Measurements from ENCODE around the gene RAB12.
"Not testable (repeated sequence)": the region's sequence is repeated elsewhere in the genome, so short reads cannot be mapped to it uniquely, and the experiment has no call there.

Gene RAB12

DNA sequence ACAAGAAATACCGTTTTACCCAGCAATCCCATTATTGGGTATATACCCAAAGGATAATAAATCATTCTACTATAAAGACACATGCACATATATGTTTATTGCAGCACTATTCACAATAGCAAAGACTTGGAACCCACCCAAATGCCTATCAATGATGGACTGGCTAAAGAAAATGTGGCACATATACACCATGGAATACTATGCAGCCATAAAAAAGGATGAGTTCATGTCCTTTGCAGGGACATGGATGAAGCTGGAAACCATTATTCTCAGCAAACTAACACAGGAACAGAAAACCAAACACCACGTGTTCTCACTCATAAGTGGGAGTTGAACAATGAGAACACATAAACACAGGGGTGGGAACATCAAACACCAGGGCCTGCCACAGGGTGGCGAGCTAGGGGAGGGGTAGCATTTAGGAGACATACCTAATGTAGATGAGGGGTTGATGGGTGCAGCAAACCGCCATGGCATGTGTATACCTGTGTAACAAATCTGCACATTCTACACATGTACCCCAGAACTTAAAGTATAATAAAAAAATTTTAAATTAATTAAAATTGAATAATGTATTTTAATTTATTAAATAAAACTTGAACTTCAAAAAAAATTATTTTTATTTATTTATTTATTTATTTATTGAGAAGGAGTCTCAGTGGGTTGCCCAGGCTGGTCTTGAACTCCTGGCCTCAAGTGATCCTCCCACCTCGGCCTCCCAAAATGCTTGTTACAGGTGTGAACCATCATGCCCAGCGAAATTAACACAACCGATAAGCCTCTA is 42.4 kb downstream of the RAB12 start:
- DNase-seq, result not testable (repeated sequence)

DNA sequence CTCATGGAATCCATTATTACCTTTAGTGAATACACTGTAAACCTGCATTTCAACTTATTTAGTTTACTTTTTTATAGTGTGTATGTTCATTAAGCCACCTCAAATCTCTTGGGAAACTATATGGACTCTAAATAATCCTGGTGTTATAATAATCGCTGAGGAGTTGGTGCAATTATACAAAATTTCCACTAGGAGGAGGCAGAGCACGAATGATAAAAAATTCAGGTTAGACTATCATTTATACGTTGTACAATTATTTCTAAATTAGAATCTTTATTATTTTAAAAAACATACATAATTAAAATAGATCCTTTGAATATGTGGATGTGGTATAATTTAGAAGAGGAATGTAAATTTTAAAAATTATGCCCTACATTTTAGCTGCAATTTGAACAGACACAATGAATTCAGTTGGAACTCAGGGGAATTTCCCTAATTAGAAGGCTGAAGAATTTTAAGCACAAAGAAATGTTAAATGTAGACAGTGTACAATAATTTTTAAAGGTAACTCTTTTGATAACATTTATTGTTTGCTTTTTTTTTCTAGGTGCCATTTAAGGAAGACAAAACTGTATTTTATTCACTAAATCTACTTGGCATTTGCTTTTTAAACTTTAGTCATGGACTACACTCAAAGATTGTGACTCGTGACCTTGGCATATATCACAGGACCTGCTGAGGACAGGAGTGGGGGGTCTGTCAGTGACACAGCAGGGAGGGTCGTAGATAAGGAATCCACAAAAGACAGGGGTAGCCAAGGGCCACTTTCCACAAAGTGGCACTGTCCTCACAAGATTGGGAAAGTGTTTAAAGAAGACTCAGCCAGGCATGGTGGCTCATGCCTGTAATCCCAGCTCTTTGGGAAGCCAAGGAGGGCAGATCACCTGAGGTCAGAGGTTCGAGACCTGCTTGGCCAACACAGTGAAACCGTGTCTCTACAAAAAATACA is 45.5 kb downstream of the RAB12 start:
- no peak for DNase-seq

GRCh38 chr18:8656232-8656631 is 47.0 kb downstream of the RAB12 start:
- DNase-seq, result no peak

GRCh38 chr18:8657050-8657820 is 48.0 kb downstream of the RAB12 start:
- DNase-seq, result no peak

DNA sequence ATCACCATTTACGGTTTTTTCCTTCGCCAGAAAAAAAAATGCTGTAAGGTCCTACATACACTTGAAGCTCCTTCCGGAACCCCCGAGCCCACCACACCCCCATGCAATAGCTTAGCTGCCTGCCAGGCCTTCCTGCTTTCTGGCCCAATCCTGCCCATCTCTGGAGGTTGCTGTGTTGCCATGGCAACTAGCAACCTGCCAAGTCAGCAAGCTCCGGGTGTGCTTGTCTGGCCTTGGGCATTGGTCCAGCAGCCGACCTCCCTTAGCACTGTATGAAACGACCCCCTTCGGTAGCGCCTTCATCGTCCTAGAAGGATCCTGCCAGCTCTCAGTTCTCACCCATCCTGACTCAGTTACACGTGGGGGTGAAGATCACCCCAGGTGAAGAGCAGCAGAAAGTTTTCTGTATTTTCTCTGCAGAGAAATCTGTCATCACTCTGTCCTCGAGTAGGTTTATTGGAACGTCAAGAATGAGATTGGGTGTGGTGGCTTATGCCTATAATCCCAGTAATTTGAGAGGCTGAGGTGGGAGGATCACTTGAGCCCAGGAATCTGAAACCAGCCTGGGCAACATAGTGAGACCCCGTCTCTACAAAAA is 48.7 kb downstream of the RAB12 start:
- no peak for DNase-seq

- DNase-seq, result no peak
Measured at GRCh38 chr18:8658858-8659485, 49.7 kb downstream of the RAB12 start.

- DNase-seq, result no peak
Measured at GRCh38 chr18:8659609-8660242, 50.5 kb downstream of the RAB12 start.

GRCh38 chr18:8660316-8660715 is 51.1 kb downstream of the RAB12 start:
- DNase-seq, result no peak

DNA sequence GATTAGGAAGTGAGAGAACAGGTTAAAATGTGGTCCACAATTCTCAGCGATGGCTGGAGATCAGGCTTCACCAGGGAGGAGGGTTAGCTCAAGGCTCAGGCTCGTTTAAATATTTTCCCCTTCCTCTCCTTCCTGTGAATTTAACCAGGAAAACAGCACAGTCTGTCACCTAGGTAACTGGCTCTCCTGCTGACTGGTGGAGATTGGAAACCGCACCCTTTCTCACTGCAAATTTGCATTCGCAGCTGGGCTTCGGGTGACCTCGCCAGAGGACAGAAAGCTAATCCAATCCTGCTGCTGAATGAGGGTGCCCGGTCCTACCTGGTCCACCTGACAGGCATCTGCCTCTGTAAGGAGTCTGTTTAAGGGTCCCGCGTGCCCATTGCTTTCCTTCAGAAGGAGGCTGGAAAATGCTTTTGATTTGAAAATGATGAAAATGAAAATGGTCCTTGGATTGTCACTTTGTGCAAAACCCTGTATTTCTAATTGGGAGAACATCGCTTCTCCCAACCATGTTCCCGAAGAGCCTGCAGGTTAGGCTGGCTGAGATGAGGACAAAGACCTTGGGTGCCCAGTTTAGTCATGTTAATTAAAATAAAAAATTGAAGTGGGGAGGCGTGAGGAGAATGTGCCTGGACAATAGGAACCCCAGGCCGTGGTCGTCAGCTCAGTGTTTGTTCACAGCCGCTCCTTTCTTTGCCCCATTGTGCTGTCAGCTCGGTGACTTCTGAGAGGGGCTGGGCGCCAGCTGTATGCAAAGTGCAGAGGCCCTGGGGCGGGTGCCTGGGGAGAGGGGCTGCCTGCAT is 52.7 kb downstream of the RAB12 start:
- no peak for DNase-seq

GRCh38 chr18:8662560-8663255 is 53.5 kb downstream of the RAB12 start:
- DNase-seq, result no peak

DNA sequence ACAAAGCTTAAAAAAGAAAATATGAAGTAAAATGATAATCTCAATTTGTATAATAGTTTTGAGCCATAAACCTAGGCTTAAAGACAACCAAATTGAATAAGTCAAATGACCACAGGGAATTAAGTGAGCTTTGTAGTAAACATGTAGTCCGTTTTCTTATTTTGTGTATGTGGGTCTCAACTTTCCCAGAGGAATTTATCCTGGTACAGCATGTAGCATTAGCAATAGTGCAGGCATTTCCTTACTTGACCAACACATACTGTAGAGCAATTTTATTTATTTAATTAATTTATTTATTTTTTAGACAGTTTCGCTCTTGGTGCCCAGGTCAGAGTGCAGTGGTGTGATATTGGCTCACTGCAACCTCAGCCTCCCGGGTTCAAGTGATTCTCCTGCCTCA is 58.6 kb downstream of the RAB12 start:
- DNase-seq, result no peak

- no peak for DNase-seq
Measured at GRCh38 chr18:8668381-8668780, 59.1 kb downstream of the RAB12 start.

DNA sequence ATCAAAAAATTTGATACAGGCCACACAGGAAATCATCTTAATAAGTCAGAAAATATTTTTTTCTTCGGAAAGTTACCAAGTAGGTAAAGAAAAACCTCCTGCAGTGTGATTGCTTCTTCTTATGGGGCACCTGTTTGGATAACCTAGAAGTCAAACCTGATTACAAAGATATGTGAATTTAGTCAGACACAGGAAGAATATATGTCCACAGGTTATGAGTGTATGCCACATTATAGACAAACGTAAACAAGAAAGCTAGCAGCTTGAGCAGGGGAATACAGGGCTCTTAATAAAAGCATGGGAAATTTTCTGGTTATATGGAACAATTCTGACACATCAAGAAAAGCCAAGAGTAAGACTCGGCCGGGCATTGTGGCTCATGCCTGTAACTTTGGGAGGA is 60.3 kb downstream of the RAB12 start:
- no peak for DNase-seq

DNA sequence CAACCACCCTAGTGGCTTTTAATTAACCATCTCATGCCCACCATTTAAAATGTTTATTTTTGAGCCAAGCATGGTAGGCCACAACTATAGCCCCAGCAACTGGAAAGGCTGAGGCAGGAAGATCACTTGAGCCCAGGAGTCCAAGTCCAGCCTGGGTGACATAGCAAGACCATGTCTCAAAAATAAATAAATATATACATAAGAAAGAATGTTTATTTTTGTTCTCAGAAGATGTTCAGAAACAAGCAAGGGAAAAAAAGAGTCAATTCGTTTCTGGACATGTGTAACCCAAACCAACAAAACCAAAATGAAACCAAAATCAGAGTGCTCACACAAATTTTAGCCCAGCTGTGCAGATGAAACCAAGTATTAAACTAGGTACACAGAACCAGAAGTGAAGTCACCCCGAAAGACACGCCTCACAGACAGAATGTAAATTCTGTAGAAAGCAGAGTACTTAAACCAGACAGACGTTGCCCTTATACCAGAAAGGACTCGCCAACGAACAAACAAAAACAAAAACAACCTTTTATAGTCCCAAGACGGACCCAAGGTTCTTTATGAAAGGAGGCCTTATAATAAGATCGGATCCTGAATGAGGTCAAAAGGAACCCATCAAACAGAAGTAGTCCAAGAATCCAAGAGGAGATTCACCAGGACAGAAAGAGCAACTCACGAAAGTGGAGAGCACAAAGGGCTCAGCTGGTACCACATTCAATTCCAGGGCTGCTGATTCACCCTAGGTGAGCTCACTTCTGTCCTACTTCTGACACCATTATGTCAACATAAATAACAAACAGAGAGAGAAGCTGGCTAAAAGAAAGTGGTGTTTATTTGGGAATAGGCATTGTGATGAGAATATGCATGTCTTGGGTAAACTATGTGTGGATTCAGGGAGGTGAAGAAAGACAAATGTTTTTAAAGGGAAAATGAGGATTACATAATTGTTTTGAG is 64.3 kb downstream of the RAB12 start:
- no peak for DNase-seq

DNA sequence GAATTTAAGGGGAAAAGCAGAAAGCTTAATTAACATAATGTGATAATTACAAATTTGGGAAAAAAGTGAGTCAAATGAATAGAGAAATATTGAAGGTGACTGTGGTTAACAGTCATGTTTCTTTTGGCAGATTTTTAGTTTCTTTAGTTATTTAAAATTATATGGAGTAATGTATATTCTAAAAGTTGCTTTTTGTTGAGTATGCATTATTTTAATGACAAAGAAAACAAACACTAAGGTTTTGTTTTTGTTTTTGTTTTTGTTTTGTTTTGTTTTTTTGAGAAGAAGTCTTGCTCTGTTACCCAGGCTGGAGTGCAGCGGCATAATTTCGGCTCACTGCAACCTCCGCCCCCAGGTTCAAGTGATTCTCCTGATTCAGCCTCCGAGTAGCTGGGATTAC is 65.8 kb downstream of the RAB12 start:
- DNase-seq, result no peak

DNA sequence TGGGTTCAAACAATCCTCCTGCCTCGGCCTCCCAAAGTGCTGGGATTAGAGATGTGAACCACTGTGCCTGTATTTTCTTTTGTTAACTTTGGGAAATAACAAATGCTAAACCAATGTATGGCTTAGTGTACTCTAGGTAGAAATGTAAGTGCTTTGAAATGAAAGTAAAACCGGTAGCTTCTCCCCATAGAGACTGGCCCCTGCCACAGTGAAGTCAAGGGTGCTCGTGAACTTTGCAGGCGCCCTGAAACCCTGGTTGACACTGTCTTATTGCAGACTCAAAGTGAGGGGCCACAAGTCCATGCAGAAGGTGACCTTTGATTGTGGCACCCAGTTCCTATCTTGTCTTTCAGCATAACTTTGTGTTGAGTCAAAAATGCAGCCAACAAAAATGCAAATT is 72.0 kb downstream of the RAB12 start:
- no peak for DNase-seq

DNA sequence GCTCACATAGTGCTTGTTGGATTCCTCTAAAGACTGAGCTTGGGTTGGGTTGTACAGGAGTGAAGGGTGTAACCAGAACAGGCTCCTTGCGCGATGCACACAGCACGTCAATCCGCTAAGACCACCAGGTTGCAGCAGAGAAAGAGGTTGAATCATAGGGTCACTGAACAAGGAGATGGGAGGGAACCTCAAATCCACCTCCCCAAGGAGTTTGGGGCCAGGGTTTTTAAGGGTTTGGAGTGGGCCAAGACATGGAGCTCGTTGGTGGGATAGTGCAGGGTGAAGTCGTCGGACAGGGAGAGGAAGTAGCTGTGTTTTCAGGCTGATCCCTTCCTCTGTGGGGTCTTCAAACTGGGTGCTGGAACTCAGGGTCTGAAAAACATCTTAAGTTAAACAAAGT is 75.3 kb downstream of the RAB12 start:
- no peak for DNase-seq

GRCh38 chr18:8685141-8685913 is 76.1 kb downstream of the RAB12 start:
- DNase-seq, result no peak

- no peak for DNase-seq
Measured at GRCh38 chr18:8685914-8686216, 76.6 kb downstream of the RAB12 start.
